GM18507 (cell line): ENCODE measurements around the gene PPP1R13B.

ENCODE experiments used
- DNase-seq: peaks from one replicate; pipeline ENCODE4 v3.0.0; 2011; ENCODE audit warnings: low read depth; ENCODE audit not compliant: insufficient read length; ENCODE audit errors: extremely low spot score
- FAIRE-seq: peaks from 2 replicates; lab custom pipeline; 2011; peaks lifted over from hg19 to GRCh38; lab: Jason Lieb, UNC

The PPP1R13B gene

DNA sequence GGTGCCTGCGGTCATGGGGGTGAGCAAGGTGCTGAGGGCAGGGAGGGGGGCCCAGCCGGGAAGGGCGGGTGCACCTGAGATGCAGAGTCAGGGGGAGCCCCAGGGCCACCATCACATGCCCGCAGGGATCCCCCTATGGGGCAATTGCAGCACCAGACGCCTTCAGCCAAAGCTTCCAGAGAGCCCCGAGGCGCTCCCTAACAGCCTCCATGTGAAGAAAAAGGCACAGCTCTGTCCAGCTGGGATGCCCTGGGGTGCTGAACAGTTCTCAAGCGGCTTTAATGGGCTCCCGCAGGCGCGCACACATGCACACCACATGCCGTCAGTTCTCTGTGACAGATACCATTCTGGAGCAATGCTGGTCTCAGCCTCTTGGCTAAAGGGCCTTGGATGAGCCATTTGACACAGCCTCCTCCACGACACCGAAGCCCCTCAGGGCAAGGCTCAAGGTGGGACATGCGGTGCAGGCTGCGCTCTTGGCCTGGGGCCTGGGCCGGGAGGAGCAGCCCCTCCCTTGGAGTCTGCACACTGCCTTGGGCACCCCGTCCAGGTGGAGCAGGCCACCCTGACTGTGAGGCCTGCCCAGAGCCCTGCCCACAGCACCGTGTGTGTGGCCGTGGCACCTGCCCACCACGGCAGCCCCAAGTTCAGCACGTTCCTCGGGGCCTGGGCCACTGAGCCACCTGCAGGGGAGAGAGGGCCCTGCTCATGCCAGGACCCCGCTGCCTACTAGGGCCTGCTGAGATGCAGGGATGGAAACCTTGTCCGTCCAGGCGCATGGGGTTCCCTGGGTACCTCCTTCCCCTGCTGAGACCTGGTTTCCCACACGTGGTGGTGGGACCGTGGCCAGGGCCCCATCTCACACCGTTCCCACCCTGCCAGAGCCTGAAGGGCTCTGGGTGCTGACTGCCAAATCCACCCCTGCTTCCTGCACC lies 139.8 kb downstream of the PPP1R13B start:
- FAIRE-seq (no peak), DNase-seq (no peak)

DNA sequence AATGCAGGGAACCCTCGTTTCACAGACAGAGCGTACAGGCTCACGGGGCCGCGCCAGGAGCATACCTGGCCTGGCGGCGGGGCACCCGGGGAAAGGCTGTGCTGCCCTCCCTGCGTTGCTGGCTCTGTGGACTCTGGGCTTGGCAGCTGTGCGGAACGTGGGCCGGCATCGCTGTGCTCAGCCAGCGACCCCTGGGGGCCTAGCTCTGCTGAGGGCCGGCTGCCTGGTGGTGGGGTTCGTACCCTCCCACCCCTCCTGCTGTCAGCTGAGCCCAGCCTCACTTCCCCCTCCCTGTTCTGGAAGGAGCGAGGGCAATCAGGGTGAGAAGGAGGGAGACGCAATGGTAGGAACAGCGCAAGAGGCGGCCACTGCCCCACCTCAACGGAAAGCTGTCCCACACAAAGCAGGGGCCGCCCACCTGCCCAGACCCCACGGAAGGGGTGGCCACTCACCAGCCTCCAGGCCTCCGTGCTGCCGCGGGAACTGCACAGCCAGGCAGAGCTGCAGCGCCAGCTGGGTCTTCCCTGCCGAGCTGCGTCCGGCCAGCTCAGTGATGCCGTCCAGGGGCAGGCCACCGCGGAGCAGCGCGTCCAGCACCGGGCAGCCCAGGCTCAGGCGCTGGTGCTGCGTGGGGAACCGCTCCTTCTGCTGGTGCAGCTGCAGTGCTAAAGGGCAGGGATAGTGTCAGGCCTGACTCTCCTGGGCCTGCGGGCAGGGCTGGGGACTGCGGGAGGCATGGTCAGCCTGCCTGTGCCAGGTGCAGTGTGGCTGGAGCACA lies 140.6 kb downstream of the PPP1R13B start:
- DNase-seq (no peak), FAIRE-seq (no peak)

DNA sequence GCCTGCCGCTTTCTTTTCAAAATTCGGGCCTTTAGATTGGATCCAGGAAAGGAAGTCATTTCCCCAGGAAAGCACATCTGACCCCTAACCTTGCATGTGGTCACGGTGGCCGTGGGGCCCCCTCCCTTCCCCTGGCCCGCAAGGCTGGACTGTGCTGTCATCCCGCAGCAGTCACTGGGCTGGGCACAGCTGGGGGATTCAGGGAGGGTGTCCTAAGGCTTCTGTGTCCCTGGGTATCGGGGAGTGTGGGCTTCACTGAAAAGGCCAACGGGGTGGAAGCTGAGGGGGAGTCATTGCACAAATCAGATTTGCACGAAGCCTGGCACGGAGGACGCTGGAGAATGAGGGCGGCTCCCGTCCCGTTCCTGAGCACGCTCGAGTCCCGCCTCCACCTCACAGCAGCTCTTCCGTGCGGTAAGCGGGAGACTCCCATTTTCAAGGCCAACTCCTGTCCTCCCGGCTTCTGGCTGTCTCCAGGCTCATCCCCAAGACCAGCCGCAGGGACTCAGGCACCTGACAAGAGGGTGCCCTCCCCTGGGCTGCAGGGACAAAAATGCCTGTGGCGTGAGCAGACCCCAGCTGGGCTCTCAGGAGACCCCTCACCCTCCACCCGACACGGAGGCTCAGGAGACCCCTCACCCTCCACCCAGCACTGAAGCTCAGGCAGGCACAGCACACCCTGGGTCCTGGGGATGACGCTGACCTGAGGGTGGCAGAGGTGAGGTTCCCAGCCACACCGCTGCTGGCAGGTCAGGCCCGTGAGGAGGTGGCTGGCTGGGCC lies 141.7 kb downstream of the PPP1R13B start:
- FAIRE-seq = no peak
- no peak for DNase-seq

DNA sequence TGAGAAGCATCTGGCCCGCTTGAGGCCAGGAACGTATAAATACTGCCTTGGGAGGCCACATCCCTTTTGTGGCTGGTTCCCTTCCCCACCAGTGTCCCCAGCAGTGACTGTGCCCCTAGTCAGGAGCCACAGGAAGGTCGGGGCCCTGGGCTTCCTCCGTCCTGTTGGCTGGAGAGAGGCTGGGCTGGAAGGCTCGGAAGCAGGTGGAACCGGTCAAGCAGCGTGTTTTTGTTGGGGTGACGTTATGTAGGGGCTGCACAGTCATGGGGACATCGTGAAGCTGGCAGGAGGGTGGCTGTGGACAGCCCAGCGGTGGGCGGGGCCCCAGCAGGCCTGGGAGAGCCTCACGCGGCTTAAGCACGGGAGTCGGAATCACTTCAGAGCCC lies 142.3 kb downstream of the PPP1R13B start:
- FAIRE-seq (no peak), DNase-seq (no peak)

DNA sequence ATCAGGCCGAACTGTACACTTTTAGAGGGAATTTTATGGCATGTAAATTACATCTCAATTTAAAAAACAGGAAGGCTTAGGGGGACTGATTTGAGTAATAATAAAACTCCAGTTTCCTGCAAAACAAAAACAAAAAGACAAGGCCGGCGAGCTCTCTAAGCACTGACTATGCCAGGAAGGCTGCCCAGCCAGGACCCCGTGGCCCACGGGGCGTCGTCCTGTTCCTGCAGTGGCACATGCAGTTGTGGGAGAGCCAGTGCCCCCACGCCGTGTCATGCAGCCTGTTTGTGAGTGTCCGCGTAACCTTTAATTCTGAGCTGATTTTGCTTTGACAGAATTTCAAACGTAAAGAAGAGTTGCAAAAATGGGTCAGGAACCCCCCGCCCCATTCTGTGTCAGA lies 142.7 kb downstream of the PPP1R13B start:
- DNase-seq (no peak), FAIRE-seq (no peak)

DNA sequence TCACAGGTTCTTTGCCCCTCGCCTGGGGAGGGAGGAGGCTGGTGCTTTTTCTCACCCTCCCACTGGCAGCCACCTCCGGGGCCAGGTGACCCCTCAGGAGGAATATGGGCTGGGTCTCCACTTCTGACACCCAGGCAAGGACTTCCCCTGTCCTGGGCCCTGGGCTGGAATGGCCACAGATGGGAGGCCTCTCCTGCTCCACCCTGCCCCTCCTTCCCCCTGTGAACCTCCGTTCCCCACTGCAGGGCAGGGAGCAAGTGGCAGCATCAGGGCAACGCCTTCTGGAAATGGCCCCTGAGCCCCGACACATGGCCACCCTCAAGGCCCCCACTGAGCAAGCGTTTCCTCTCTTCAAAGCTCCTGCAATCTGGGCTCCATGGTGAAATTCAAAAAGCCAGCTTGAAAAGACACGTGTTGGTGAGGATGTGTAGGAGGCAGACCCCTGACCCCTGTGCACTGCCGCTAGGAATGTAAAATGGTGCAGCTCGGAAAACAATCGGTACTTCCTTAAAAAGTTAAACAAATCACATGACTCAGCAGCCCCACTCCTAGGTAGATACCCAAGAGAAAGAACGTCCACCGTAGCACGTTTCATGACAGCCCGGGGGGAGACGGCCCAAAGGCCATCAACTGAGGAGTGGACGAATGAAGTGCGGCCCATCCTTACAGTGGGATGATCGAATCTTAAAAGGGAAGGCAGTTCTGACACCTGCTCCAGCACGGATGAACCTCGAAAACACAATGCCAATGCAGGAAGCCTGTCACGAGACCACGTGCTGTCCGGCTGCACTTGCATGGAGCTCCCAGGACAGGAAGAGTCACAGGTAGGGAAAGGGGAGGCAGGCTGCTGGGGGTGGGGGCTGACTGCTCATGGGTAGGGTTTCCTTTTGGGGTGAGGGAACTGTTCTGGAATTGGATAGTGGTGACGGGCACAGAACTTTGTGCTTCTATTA lies 143.7 kb downstream of the PPP1R13B start:
- FAIRE-seq (no peak), DNase-seq (no peak)

DNA sequence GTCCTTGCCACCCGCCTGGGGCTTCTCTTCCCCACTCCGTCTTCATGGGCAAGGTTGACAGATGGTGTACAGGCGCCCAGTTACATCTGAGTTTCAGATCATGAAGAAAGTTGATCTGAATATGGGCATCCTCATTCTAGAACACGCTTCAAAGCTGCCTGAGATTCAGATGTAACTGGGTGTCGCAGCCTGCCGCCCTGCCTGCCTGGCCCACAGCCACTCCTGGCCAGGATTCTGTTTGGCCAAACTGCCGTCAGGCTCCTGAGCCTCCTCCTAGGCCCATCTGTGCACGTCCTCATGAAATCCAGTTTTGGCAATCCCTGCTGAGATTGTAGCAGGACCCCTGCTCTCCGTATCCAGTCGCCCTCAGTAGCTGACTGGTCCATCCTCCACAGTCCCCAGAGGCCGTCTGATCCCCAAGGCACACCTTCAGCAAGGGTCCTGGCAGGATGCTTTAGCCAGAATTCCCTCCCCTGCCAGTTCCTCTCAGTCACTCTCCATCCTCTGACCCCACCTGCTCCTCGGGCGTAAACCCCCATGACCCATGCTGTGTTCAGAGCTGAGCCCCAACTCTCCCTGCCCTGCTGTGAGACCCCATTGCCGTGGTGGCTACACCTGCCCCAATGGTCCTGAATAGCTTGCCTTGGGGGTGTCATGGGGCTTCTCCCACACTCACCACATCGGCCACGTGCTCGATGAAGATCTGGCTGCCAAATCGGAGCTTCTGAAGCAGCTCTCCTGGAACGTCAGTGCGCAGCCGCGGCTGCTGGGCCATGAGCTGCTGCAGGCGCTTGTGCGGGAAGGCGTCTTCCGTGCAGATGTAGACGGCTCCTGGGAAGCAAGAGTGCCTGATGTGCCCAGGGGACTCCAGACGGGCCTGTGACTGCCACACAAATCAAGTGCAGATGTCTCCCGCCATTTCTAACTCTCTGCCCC lies 144.6 kb downstream of the PPP1R13B start:
- DNase-seq (no peak), FAIRE-seq (no peak)

DNA sequence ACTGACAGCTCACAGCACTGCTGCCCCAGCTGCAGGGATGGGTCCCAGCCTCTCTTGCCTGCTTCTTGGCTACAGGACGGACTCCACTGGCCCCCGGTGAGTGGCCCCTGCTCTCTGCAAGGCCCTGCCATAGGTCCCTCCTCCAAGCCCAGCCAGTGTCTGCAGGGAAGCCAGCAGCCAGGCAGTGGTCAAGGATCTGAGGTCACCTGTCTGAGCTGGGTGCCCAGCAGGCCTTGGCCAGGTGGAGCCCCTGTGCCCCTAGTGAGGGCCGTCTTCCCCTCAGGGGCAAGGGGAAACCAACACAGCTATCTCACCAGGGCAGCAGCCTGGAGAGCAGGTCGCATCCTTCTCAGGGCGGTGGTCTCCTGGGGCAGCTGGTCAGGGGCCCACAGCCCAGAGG lies 145.3 kb downstream of the PPP1R13B start:
- no peak for FAIRE-seq

DNA sequence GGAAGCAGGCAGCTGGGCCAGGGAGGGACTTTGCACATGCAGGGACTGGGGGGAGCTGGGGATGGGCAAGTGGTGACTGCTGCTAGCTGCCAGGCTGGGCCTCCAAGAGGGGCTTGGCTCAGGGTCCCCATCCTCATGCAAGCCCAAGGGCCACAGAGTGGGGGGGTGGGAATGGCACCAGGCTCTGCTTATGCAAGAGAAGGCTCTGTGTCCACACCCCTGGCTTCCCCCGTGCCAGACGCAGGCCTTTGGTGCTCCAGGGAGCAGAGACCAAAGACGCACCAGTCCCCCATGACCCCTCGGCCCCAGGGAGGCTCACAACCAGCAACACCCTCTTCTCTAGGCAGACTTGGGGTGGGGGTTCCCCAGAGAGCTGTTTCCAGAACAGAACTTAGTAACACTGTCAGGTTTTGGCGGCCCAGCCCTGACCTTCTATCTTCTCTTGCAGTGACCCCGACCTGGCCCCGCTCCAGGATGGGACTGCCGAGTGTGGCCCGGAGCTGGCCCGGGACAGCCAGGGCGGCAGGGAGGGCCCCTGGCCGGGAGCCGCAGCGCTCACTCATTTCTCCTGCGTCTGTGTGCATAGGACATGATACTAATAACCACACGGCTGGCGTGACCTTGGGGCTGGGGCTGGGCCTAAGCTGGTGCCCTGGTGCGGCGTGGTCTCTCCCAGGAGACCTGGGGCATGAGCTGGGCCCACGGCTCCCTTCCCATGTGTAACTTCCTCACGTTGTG lies 146.5 kb downstream of the PPP1R13B start:
- DNase-seq (no peak), FAIRE-seq (no peak)

More for the DNA sequence above, 145.3 kb downstream of the PPP1R13B start:
- DNase-seq = no peak

DNA sequence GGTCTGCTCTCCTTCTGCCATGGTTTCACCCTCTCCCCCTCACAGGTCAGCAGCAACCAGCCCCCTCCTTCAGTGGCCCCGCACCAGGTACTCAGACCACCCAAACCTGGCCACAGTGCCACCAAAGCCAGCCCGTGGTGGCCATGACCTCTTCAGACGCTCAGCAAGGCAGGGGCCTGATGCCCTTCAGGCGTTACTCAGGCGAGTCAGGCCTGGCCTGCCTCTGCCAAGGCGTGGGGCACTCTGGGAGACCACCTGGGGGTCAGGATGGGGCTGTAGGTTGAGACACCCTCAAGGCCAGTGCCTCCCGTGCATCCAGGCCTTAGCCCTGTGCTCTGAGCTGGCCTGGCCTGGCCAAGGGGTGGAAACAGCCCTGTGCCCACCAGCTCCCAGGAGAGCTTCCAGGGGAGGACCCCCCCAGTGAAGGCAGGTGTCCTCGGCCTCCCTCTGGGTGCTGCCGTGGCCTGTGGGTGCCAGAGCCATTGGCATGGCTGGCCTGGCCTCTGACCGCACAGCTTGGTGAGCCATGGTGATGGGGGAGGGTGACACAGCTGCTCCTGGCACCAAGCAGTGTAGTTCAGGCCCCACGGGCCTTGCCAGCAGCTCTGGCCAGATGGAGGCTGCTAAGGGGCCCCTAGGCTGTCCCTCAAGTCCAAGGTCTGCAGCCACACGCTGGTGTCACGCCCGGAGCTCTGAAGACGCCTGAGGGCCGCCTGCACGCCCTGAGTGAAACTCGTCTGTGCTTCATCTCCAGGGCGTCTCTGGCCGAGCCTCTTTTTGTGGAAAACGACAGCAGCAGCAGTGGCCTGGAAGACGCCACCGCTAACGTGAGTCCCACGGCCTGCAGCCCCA lies 147.2 kb downstream of the PPP1R13B start:
- no peak for FAIRE-seq
- DNase-seq = no peak

DNA sequence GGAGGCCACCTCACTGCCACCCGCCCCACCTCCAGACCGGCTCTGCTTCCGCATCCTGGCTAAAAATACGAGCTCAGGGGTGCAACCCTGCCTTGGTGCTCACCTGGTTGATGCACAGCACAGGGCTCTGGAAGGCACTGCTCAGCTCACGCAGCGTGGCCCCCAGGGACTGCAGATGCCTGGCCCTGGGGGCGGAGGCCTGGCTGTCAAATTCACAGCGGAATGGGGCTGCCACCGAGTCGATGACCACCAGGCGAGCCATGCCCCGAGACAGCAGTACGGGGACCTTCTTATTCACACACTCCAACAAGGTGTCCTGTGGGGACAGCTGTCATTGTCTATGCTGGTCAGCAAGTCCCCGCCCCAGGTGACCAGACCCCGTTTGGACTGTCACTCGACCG lies 148.1 kb downstream of the PPP1R13B start:
- DNase-seq (no peak), FAIRE-seq (no peak)

DNA sequence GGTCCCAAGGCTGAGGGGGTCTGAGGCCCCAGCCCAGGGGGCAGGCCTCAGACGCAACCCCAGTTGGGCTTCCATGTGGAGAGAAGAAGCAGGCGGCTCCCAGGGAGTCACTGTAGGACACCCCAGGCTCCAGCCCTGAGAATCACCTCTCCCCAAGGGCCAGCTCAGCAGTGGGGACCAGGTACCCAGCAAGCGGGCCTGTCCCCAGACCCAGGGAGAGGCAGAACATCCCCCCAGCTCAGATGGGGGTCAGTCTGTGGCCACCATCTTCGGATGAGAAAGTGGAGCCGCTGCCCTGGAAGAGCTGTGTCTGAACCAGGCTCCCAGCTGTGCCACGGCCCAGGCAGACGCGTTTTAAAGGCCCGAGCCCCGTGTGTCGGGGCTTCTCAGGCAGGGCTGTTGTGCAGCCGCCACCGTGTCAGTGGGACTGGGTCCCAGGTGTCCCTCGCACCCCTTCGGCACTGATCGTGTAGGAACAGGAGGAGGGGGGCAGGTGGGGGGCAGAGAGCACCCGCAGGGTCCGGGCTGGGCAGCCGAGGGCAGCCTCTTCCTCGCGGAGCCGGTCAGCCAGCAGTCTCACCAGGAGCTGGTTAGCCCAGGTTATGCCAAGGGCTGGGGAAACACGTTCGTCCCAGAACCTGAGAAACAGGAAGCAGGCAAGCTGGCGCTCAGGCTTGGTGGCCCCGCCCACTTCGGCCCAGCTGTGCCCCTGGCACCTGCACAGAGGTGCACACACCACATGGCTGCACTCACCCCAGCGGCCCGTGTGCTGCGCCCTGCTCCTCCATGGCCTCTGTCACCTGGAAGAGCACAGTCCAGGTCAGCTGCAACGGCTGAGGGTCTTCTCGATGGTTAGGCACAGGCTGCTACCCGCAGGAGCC lies 148.8 kb downstream of the PPP1R13B start:
- DNase-seq (no peak), FAIRE-seq (no peak)

DNA sequence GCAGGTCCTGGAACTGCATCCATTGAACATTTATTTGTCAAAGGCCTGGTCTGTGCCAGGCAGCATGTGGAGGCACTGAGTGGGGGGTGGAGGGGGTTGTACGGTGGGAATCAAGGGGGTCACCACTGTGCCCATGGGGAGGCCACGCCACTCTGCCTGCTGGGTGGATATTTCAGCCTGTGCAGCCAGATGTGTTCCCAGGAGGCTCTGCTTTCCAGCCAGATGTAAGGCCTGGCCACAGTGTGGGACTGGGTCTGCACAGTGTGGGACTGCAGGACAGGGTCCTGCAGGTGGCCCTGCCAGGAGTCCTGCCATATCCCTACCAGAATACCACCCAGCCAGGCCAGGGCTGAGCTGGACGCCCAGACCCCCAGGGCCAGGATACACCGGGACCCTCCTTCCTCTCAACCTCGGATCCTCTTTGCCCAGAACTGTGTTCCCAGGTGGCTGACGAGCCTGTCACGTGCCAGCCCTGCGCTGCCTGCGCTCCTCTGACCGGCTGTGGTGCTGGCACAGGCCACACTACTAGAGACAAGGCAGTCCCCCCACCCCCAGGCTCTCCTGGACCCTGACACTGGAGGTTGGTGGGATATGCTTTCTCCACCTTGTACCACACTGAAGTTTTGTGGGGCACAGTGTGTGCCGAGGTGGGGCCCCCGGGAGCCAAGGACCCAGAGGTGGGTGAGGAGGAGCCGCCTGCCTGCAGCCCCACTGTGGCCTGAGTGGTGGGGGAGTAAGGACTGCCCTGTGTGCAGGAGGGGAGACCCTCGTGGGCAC lies 149.6 kb downstream of the PPP1R13B start:
- DNase-seq (no peak), FAIRE-seq (no peak)

DNA sequence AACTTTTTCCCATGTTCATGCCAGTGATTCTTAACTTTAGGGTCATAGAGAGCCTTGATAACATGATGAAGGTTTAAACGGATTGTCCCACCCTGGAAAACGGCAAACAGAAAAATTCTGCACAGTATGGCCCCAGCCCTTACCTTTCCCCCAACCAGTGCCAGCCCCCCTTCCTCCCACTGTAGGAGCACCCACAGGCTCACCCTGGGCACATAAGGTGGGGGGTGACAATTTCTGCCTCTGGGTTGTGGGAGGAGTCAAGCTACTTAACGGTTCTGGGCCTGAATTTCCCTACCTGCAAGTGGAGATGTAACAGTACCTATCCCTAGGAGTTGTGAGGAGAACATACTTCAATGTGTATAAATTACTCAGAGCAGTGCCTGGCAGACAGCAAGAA lies 150.2 kb downstream of the PPP1R13B start:
- no peak for FAIRE-seq
- no peak for DNase-seq
